K562 (cell line): Measurements from ENCODE around the gene PTRH1. TPM values are rescaled to one million over a fixed set of nuclear protein-coding genes. Genes with fewer than 3 reads are reported as not detected.

Experiments used
- ATAC-seq: fragments of 200-7000 bp; cut with Tn5 transposase; 3 replicates; pipeline ENCODE4 v1.9.1; 2020; ENCODE audit warnings: moderate library complexity
- BruUV-seq: library from RNA; stranded (reverse); fragments of 400-500 nt; replicated peaks from 2 replicates; lab custom pipeline; 2021; lab: Mats Ljungman, UMichigan
- CTCF ChIA-PET: fragments of 300-600 bp; formaldehyde crosslinking; extraction: SDS; loops from one replicate; lab custom pipeline; 2021; ENCODE audit warnings: low intra/inter-chr PET ratio; lab: Yijun Ruan, JAX
- POLR2A ChIA-PET: fragments of 300-600, 350-650 bp; sonication (Branson Sonifier 250); formaldehyde crosslinking; extraction: SDS; loops from one replicate; lab custom pipeline; 2021; ENCODE audit warnings: antibody characterized with exemption, inconsistent platforms; lab: Yijun Ruan, JAX
- DNase-seq, 4 experiments: peaks; one replicate each; pipeline versions ENCODE4 v3.0.0 to v3.0.0-alpha.2; 2011 to 2018; ENCODE audit warnings: low spot score in 3 of 4, mixed read lengths in 3 of 4; ENCODE audit errors: extremely low read depth in 1 of 4
- FAIRE-seq: peaks from 2 replicates; lab custom pipeline; 2011; peaks lifted over from hg19 to GRCh38; lab: Jason Lieb, UNC
- H2AFZ ChIP-seq: 2 replicates; pipeline ENCODE4 v1.6.0; 2011; ENCODE audit warnings: low read depth, low read length, control low read depth, inconsistent platforms
- H3K27ac ChIP-seq: fragments of 200-600 bp; 3 replicates; pipeline ENCODE4 v1.8.0; 2011; ENCODE audit warnings: low read depth, mild to moderate bottlenecking, control low read depth, inconsistent platforms, low read length, moderate library complexity, mixed read lengths; ENCODE audit errors: extremely low read depth
- H3K27me3 ChIP-seq, 2 experiments: fragments of 300-600 bp in 1 of 2; 2 replicates in 1 of 2; 3 replicates in 1 of 2; pipeline versions ENCODE4 v1.6.0 to v1.8.0; 2011; ENCODE audit warnings: inconsistent platforms in 2 of 2, low read length in 2 of 2, mild to moderate bottlenecking in 1 of 2, mixed read lengths in 1 of 2, moderate library complexity in 1 of 2; ENCODE audit not compliant: control insufficient read depth in 2 of 2, insufficient read depth in 2 of 2
- H3K36me3 ChIP-seq: fragments of 300-600 bp; 3 replicates; pipeline ENCODE4 v1.8.0; 2011; ENCODE audit warnings: mild to moderate bottlenecking, low read length, inconsistent platforms; ENCODE audit not compliant: control insufficient read depth, insufficient read depth
- H3K4me1 ChIP-seq, 2 experiments: fragments of 200-600 bp in 1 of 2; replicated peaks in 1 of 2; 2 replicates in 1 of 2; 3 replicates in 1 of 2; pipeline versions ENCODE4 v1.5.1 to v1.8.0; 2011; ENCODE audit warnings: inconsistent platforms in 2 of 2, low read length in 2 of 2, mild to moderate bottlenecking in 1 of 2, mixed read lengths in 1 of 2, moderate library complexity in 1 of 2; ENCODE audit not compliant: control insufficient read depth in 2 of 2, insufficient read depth in 2 of 2
- H3K4me2 ChIP-seq: 2 replicates; pipeline ENCODE4 v1.6.1; 2011; ENCODE audit warnings: low read length, control low read depth, inconsistent platforms, mixed read lengths; ENCODE audit not compliant: insufficient read depth
- H3K4me3 ChIP-seq: fragments of 200-600 bp; sonication (generic), shearing (Covaris generic); 2 replicates; pipeline ENCODE4 v1.5.1; 2016; ENCODE audit warnings: control low read depth, inconsistent platforms
- H3K79me2 ChIP-seq: fragments of 200-600 bp; 3 replicates; pipeline ENCODE4 v1.8.0; 2011; ENCODE audit warnings: low read length, inconsistent platforms; ENCODE audit not compliant: control insufficient read depth, insufficient read depth
- H3K9ac ChIP-seq, 2 experiments: 2 replicates each; pipeline versions ENCODE4 v1.6.0 to v1.6.1; 2011; ENCODE audit warnings: low read depth in 2 of 2, low read length in 2 of 2, control low read depth in 1 of 2, inconsistent platforms in 1 of 2, mild to moderate bottlenecking in 1 of 2, mixed read lengths in 1 of 2; ENCODE audit not compliant: insufficient read depth in 1 of 2
- H3K9me1 ChIP-seq: one replicate; pipeline ENCODE4 v1.6.0; 2011; ENCODE audit warnings: inconsistent platforms, mild to moderate bottlenecking, low read length, moderate library complexity; ENCODE audit not compliant: control insufficient read depth, insufficient read depth
- H3K9me3 ChIP-seq: replicated peaks from 2 replicates; pipeline ENCODE4 v1.5.1; 2011; ENCODE audit warnings: low read depth, low read length, inconsistent platforms; ENCODE audit not compliant: control insufficient read depth, insufficient read depth
- H4K20me1 ChIP-seq: replicated peaks from 2 replicates; pipeline ENCODE4 v1.6.1; 2011; ENCODE audit warnings: low read length, inconsistent platforms, mixed read lengths; ENCODE audit not compliant: control insufficient read depth, insufficient read depth
- ASH1L ChIP-seq: fragments of 450-650 bp; IDR thresholded peaks from 2 replicates; pipeline ENCODE4 v1.6.1; 2018; ENCODE audit warnings: borderline replicate concordance, mild to moderate bottlenecking, low read depth; ENCODE audit not compliant: partially characterized antibody
- ETS2 ChIP-seq: IDR thresholded peaks from 2 replicates; pipeline ENCODE4 v1.6.1; 2016; ENCODE audit warnings: borderline replicate concordance, missing genetic modification characterization, mild to moderate bottlenecking, moderate library complexity, missing compliant biosample characterization; ENCODE audit not compliant: poor library complexity, severe bottlenecking
- MED1 ChIP-seq: sonication (generic); formaldehyde crosslinking; IDR thresholded peaks from 2 replicates; pipeline ENCODE4 v1.8.1; 2023; ENCODE audit warnings: missing genetic modification reagents, borderline replicate concordance
- TEAD2 ChIP-seq: fragments of 450-650 bp; IDR thresholded peaks from 2 replicates; pipeline ENCODE4 v1.6.1; 2016; ENCODE audit warnings: missing genetic modification characterization, control low read depth, missing compliant biosample characterization
- XRCC4 ChIP-seq: IDR thresholded peaks from one replicate; pipeline ENCODE4 v1.6.1; 2011; ENCODE audit not compliant: insufficient read depth, insufficient read length; ENCODE audit errors: extremely low read depth
- ZNF165 ChIP-seq: fragments of 250-450 bp; sonication (Bioruptor Pico); IDR thresholded peaks from 2 replicates; pipeline ENCODE4 v1.4.0; 2020; ENCODE audit warnings: borderline replicate concordance
- ZNF695 ChIP-seq: fragments of 450-650 bp; formaldehyde crosslinking; IDR thresholded peaks from 2 replicates; pipeline ENCODE4 v1.4.0; 2020; ENCODE audit warnings: mild to moderate bottlenecking, moderate library complexity
- WGBS: fragments of 100-300 bp; shearing (Covaris generic); methylation state at CpG from one replicate; pipeline ENCODE4 v1.1.6; 2016; ENCODE audit warnings: low coverage, mixed read lengths; ENCODE audit not compliant: insufficient coverage; ENCODE audit errors: missing lambda C conversion rate; 5-methylcytosine and 5-hydroxymethylcytosine counted together
- in situ Hi-C: fragments of 300-500 bp; cut with MboI; formaldehyde crosslinking; loops from 4 replicates; pipeline ENCODE4 v1.15.0; 2018; ENCODE audit warnings: inconsistent platforms, mixed read lengths
- intact Hi-C: fragments of 100-400 bp; cut with micrococcal nuclease; formaldehyde crosslinking; loops from 2 replicates; pipeline ENCODE4 v1.14.2; 2022
- polyA plus RNA-seq, 8 experiments: library from polyadenylated mRNA; depleted of rRNA in 4 of 8; stranded (reverse) in 5 of 8; unstranded in 3 of 8; fragments of >200 nt; fragmentation: Nextera tagmentation in 2 of 8; fragmentation: Illumina TruSeq in 1 of 8; extraction: Ambion mirVana in 2 of 8; extraction: Trizol in 1 of 8; gene quantifications; 2 replicates each; pipeline versions ENCODE4 v1.2.1 to v1.2.3, GENCODE V29; 2011 to 2014; ENCODE audit warnings: inconsistent platforms in 1 of 8, missing spikeins in 1 of 8
- total RNA-seq, 7 experiments: library from RNA; depleted of rRNA in 6 of 7; stranded (reverse); fragments of >200 nt in 6 of 7; fragmentation: Illumina TruSeq in 2 of 7; extraction: Trizol in 2 of 7; gene quantifications; 2 replicates each; pipeline versions ENCODE4 v1.2.1 to v1.2.3, GENCODE V29; 2011 to 2021; ENCODE audit warnings: low replicate concordance in 1 of 7
- TF ChIP-seq, protein P1 (sequence below): fragments of 450-650 bp; IDR thresholded peaks from 2 replicates; pipeline ENCODE4 v1.6.1; 2016; ENCODE audit warnings: antibody characterized with exemption

Gene PTRH1
- total and polyA plus RNA-seq, 9 of the 15 experiments (the other 6 are each of a cell fraction or from before 2014, with no cell fraction given), result 0.63 to 43.1 (median 5.7) TPM

GRCh38 chr9:127724012-127724411 is 8.5 kb upstream of the PTRH1 start:
- ATAC-seq (no peak; the same call in 2 of the 3 replicates), DNase-seq (no peak), FAIRE-seq (no peak)
- TF ChIP-seq ZNF165 (CRISPR knock-in tag) (no peak), ASH1L (no peak), XRCC4 (no peak), TEAD2 (tag) (no peak), ZNF695 (CRISPR knock-in tag) (no peak)
- in situ Hi-C loops (no loop called here), intact Hi-C loops (no loop called here)
- Histone ChIP-seq H3K4me1 (peaks cover 0 to 26% of the 10 kb centered on the region in 2 experiments; a peak in 3 of 5 replicates), H3K27me3 (no peaks in the 10 kb centered on the region; a peak in 1 of 5 replicates), H3K27ac (no peak overlapping the region), H4K20me1 (no peaks in the 10 kb centered on the region), H3K4me3 (no peak overlapping the region), H3K4me2 (no peak overlapping the region), H3K9me3 (no peaks in the 10 kb centered on the region), H3K9me1 (no peaks in the 10 kb centered on the region), H3K36me3 (no peaks in the 10 kb centered on the region), H3K9ac (peak overlapping the region in 1 of 2 experiments; percentile 68; a peak in 2 of 4 replicates), H3K79me2 (no peaks in the 10 kb centered on the region), H2AFZ (no peak overlapping the region)
- ChIA-PET CTCF (no interaction called here), POLR2A (interaction anchor here (1.0 kb wide), 1 partner anchor 11 kb away, joined by 3 read pairs; no protein-coding TSS in a partner anchor)
- BruUV-seq, result no TSS peak
- WGBS, result 28% methylated on average over 20 of the region's 23 CpGs

GRCh38 chr9:127723444-127723843 is 8.0 kb upstream of the PTRH1 start:
- Histone ChIP-seq H3K27ac (no peak overlapping the region), H3K9me3 (no peaks in the 10 kb centered on the region), H3K4me1 (peaks cover 0 to 26% of the 10 kb centered on the region in 2 experiments; a peak in 3 of 5 replicates), H3K36me3 (no peaks in the 10 kb centered on the region), H3K4me3 (no peak overlapping the region), H2AFZ (no peak overlapping the region), H3K4me2 (no peak overlapping the region), H3K79me2 (no peaks in the 10 kb centered on the region), H3K27me3 (no peaks in the 10 kb centered on the region; a peak in 1 of 5 replicates), H3K9ac (no peak overlapping the region), H3K9me1 (no peaks in the 10 kb centered on the region), H4K20me1 (no peaks in the 10 kb centered on the region)
- intact Hi-C loops, result no loop called here
- TF ChIP-seq ETS2 (tag) (no peak), MED1 (CRISPR knock-in tag) (no peak)
- TF ChIP-seq, protein P1, sequence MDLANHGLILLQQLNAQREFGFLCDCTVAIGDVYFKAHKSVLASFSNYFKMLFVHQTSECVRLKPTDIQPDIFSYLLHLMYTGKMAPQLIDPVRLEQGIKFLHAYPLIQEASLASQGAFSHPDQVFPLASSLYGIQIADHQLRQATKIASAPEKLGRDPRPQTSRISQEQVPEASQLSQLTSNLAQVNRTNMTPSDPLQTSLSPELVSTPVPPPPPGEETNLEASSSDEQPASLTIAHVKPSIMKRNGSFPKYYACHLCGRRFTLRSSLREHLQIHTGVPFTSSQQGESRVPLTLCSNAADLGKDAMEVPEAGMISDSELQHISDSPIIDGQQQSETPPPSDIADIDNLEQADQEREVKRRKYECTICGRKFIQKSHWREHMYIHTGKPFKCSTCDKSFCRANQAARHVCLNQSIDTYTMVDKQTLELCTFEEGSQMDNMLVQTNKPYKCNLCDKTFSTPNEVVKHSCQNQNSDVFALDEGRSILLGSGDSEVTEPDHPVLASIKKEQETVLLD, result no peak
- FAIRE-seq (no peak), DNase-seq (no peak), ATAC-seq (no peak)
- WGBS, result 39% methylated on average over 5 of the region's 5 CpGs
- ChIA-PET POLR2A (interaction anchor here (0.5 to 1.0 kb wide), 2 partner anchors 11 to 171 kb away, joined by 3 read pairs; no protein-coding TSS in a partner anchor), CTCF (no interaction called here)
- BruUV-seq, result no TSS peak
- in situ Hi-C loops, result no loop called here
